IPS-18a (cell line): Measurements from ENCODE around the gene BUD31.
"Not testable (repeated sequence)": the region's sequence is repeated elsewhere in the genome, so short reads cannot be mapped to it uniquely, and the experiment has no call there.

ENCODE experiments used
- H3K27ac ChIP-seq: one replicate; pipeline ENCODE4 v1.5.1; 2013; ENCODE audit warnings: low read length
- H3K27me3 ChIP-seq: one replicate; pipeline ENCODE4 v1.6.1; 2013; ENCODE audit warnings: mild to moderate bottlenecking, low read length; ENCODE audit not compliant: control insufficient read depth, insufficient read depth
- H3K36me3 ChIP-seq: one replicate; pipeline ENCODE4 v1.6.1; 2013; ENCODE audit warnings: low read depth, low read length; ENCODE audit not compliant: control insufficient read depth
- H3K4me1 ChIP-seq: one replicate; pipeline ENCODE4 v1.6.1; 2013; ENCODE audit warnings: low read depth, low read length; ENCODE audit not compliant: control insufficient read depth
- H3K4me3 ChIP-seq: one replicate; pipeline ENCODE4 v1.5.1; 2013; ENCODE audit warnings: low read length
- H3K9ac ChIP-seq: one replicate; pipeline ENCODE4 v1.6.1; 2013; ENCODE audit warnings: mild to moderate bottlenecking, low read length, moderate library complexity
- H3K9me3 ChIP-seq: one replicate; pipeline ENCODE4 v1.6.1; 2013; ENCODE audit warnings: low read depth, low read length; ENCODE audit not compliant: control insufficient read depth

BUD31 gene

GRCh38 chr7:99407872-99408378 is 844 bp upstream of the BUD31 start:
- Histone ChIP-seq H3K27ac (peak overlapping the region; percentile 58), H3K9ac (peak overlapping the region; percentile 94), H3K4me1 (peaks cover 11% of the 10 kb centered on the region), H3K4me3 (peak overlapping the region; percentile 88), H3K9me3 (no peaks in the 10 kb centered on the region), H3K27me3 (no peaks in the 10 kb centered on the region), H3K36me3 (peaks cover 35% of the 10 kb centered on the region)

- Histone ChIP-seq H3K36me3 (peaks cover 33% of the 10 kb centered on the region), H3K4me1 (peaks cover 11% of the 10 kb centered on the region), H3K9ac (peak overlapping the region; percentile 94), H3K27ac (peak overlapping the region; percentile 90), H3K9me3 (no peaks in the 10 kb centered on the region), H3K4me3 (peak overlapping the region; percentile 88), H3K27me3 (no peaks in the 10 kb centered on the region)
These were observed 413 bp downstream of the BUD31 start for GRCh38 chr7:99409192-99409572.

- no peaks in the 10 kb centered on the region for H3K27me3 ChIP-seq
- no peak overlapping the region for H3K27ac ChIP-seq
- peaks cover 11% of the 10 kb centered on the region for H3K4me1 ChIP-seq
- H3K9ac ChIP-seq: peak overlapping the region; percentile 94
- peak overlapping the region; percentile 88 for H3K4me3 ChIP-seq
- H3K36me3 ChIP-seq: peaks cover 34% of the 10 kb centered on the region
- no peaks in the 10 kb centered on the region for H3K9me3 ChIP-seq
These were observed 1.0 kb downstream of the BUD31 start for GRCh38 chr7:99409806-99410205.

GRCh38 chr7:99410635-99411034 is 1.9 kb downstream of the BUD31 start:
- no peak overlapping the region for H3K27ac ChIP-seq
- H3K4me1 ChIP-seq: peaks cover 11% of the 10 kb centered on the region
- no peaks in the 10 kb centered on the region for H3K9me3 ChIP-seq
- peaks cover 34% of the 10 kb centered on the region for H3K36me3 ChIP-seq
- no peak overlapping the region for H3K4me3 ChIP-seq
- H3K9ac ChIP-seq: no peak overlapping the region
- H3K27me3 ChIP-seq: no peaks in the 10 kb centered on the region

GRCh38 chr7:99415513-99416127 is 6.9 kb downstream of the BUD31 start:
- H3K4me1 ChIP-seq, H3K9ac ChIP-seq, H3K27me3 ChIP-seq, H3K9me3 ChIP-seq, H3K4me3 ChIP-seq, H3K27ac ChIP-seq: not testable (repeated sequence)
- H3K36me3 ChIP-seq: peaks cover 77% of the 10 kb centered on the region

GRCh38 chr7:99418260-99418659 is 9.5 kb downstream of the BUD31 start:
- H3K9ac ChIP-seq: no peak overlapping the region
- no peak overlapping the region for H3K27ac ChIP-seq
- H3K9me3 ChIP-seq: no peaks in the 10 kb centered on the region
- no peak overlapping the region for H3K4me3 ChIP-seq
- no peaks in the 10 kb centered on the region for H3K27me3 ChIP-seq
- H3K4me1 ChIP-seq: no peaks in the 10 kb centered on the region
- H3K36me3 ChIP-seq: peaks cover 77% of the 10 kb centered on the region

GRCh38 chr7:99419323-99420021 is 10.7 kb downstream of the BUD31 start:
- Histone ChIP-seq H3K9ac (no peak overlapping the region), H3K27ac (no peak overlapping the region), H3K4me3 (no peak overlapping the region), H3K27me3 (no peaks in the 10 kb centered on the region), H3K36me3 (peaks cover 79% of the 10 kb centered on the region), H3K4me1 (no peaks in the 10 kb centered on the region), H3K9me3 (no peaks in the 10 kb centered on the region)

- Histone ChIP-seq H3K9me3 (no peaks in the 10 kb centered on the region), H3K36me3 (peaks cover 87% of the 10 kb centered on the region), H3K4me1 (no peaks in the 10 kb centered on the region), H3K4me3 (no peak overlapping the region), H3K9ac (no peak overlapping the region), H3K27me3 (no peaks in the 10 kb centered on the region), H3K27ac (no peak overlapping the region)
These were observed 11.4 kb downstream of the BUD31 start for GRCh38 chr7:99420213-99420612.

GRCh38 chr7:99420986-99421385 is 12.2 kb downstream of the BUD31 start:
- Histone ChIP-seq H3K27me3 (no peaks in the 10 kb centered on the region), H3K9ac (no peak overlapping the region), H3K27ac (no peak overlapping the region), H3K4me3 (no peak overlapping the region), H3K36me3 (peaks cover 87% of the 10 kb centered on the region), H3K4me1 (no peaks in the 10 kb centered on the region), H3K9me3 (no peaks in the 10 kb centered on the region)

- H3K36me3 ChIP-seq: peaks cover 75% of the 10 kb centered on the region
- H3K27me3 ChIP-seq: no peaks in the 10 kb centered on the region
- no peaks in the 10 kb centered on the region for H3K4me1 ChIP-seq
- H3K9ac ChIP-seq: no peak overlapping the region
- H3K9me3 ChIP-seq: no peaks in the 10 kb centered on the region
- no peak overlapping the region for H3K27ac ChIP-seq
- H3K4me3 ChIP-seq: no peak overlapping the region
These were observed 13.4 kb downstream of the BUD31 start for GRCh38 chr7:99422186-99422585.

GRCh38 chr7:99422625-99423024 is 13.9 kb downstream of the BUD31 start:
- H3K4me3 ChIP-seq: no peak overlapping the region
- H3K36me3 ChIP-seq: peaks cover 71% of the 10 kb centered on the region
- no peaks in the 10 kb centered on the region for H3K9me3 ChIP-seq
- H3K27me3 ChIP-seq: no peaks in the 10 kb centered on the region
- H3K27ac ChIP-seq: no peak overlapping the region
- no peaks in the 10 kb centered on the region for H3K4me1 ChIP-seq
- no peak overlapping the region for H3K9ac ChIP-seq
